ENCODE measurements around the gene SNX5.

DNA sequence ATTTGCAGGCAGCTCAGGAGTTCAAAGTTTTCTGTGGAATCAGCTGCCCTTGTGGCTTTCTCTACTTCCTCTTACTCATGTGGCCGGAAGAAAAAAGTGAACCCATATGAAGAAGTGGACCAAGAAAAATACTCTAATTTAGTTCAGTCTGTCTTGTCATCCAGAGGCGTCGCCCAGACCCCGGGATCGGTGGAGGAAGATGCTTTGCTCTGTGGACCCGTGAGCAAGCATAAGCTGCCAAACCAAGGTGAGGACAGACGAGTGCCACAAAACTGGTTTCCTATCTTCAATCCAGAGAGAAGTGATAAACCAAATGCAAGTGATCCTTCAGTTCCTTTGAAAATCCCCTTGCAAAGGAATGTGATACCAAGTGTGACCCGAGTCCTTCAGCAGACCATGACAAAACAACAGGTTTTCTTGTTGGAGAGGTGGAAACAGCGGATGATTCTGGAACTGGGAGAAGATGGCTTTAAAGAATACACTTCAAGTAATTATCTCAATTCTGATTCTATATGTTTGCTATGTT lies 1.4 kb upstream of the SNX5 start:
- TF ChIP-seq MAFK (IDR thresholded peaks at IDR 0.05; ENCODE audit: low read depth, low read length): no peak
- TF ChIP-seq, protein P1, sequence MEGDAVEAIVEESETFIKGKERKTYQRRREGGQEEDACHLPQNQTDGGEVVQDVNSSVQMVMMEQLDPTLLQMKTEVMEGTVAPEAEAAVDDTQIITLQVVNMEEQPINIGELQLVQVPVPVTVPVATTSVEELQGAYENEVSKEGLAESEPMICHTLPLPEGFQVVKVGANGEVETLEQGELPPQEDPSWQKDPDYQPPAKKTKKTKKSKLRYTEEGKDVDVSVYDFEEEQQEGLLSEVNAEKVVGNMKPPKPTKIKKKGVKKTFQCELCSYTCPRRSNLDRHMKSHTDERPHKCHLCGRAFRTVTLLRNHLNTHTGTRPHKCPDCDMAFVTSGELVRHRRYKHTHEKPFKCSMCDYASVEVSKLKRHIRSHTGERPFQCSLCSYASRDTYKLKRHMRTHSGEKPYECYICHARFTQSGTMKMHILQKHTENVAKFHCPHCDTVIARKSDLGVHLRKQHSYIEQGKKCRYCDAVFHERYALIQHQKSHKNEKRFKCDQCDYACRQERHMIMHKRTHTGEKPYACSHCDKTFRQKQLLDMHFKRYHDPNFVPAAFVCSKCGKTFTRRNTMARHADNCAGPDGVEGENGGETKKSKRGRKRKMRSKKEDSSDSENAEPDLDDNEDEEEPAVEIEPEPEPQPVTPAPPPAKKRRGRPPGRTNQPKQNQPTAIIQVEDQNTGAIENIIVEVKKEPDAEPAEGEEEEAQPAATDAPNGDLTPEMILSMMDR (IDR thresholded peaks at IDR 0.05; ENCODE audit: control extremely low read depth in 1 of 3, insufficient read depth in 1 of 3, low read depth in 1 of 3, low read length in 3 of 3): no peak
- peak; percentile 50; the same call in 1 of the 2 replicates for TF ChIP-seq POLR2AphosphoS5 (IDR thresholded peaks at IDR 0.05; ENCODE audit: low read depth, low read length)
- no peak for TF ChIP-seq POLR2A (IDR thresholded peaks at IDR 0.05; ENCODE audit: control extremely low read depth in 1 of 2, low read depth in 2 of 2, low read length in 2 of 2)
